Peyer's patch (tissue), 4 donors: Measurements from ENCODE around the gene ICAM5.

ENCODE experiments used
- CTCF ChIP-seq, 6 experiments: fragments of 450-650 bp in 4 of 6; fragments of 200-600 bp in 2 of 6; sonication (generic) in 1 of 6; IDR thresholded peaks; one replicate each; pipeline ENCODE4 v1.5.1; 2017 to 2019; ENCODE audit warnings: antibody characterized with exemption in 6 of 6, mild to moderate bottlenecking in 3 of 6, moderate library complexity in 1 of 6
- POLR2A ChIP-seq, 2 donors: fragments of 450-650 bp; IDR thresholded peaks; one replicate each; pipeline ENCODE4 v1.5.1; 2017; ENCODE audit warnings: antibody characterized with exemption in 2 of 2, mild to moderate bottlenecking in 2 of 2, moderate library complexity in 2 of 2

GRCh38 chr19:10243606-10244005 is 46.1 kb upstream of the ICAM5 start:
- TF ChIP-seq POLR2A (IDR thresholded peaks at IDR 0.05) (no peak), CTCF (IDR thresholded peaks at IDR 0.05) (no peak)
